ENCODE results near the gene PCBP3.
"Not testable (repeated sequence)": the region's sequence is repeated elsewhere in the genome, so short reads cannot be mapped to it uniquely, and the experiment has no call there.

PCBP3 gene

GRCh38 chr21:45643021-45643980 lies at the start of gene PCBP3:
TSS of gene PCBP3 (plus strand) at chr21:45643725. CDS start at chr21:45850086, 206,361 bp downstream.
- peak; percentile 96 for DNase-seq

GRCh38 chr21:45594721-45595489 lies 48.6 kb upstream of the PCBP3 start:
- DNase-seq, result no peak

- peak; percentile 75 for DNase-seq
Measured at GRCh38 chr21:45595574-45596295, 47.8 kb upstream of the PCBP3 start.

- peak; percentile 89 for DNase-seq
Measured at GRCh38 chr21:45596704-45597318, 46.7 kb upstream of the PCBP3 start.

GRCh38 chr21:45598109-45598508 lies 45.4 kb upstream of the PCBP3 start:
- DNase-seq, result no peak

GRCh38 chr21:45598666-45599065 lies 44.9 kb upstream of the PCBP3 start:
- DNase-seq, result no peak

- no peak for DNase-seq
Measured at GRCh38 chr21:45599146-45599581, 44.4 kb upstream of the PCBP3 start.

GRCh38 chr21:45600248-45600647 lies 43.3 kb upstream of the PCBP3 start:
- no peak for DNase-seq

GRCh38 chr21:45601551-45601950 lies 42.0 kb upstream of the PCBP3 start:
- no peak for DNase-seq

GRCh38 chr21:45602106-45602505 lies 41.4 kb upstream of the PCBP3 start:
- DNase-seq, result no peak

- DNase-seq, result no peak
Measured at GRCh38 chr21:45603481-45603880, 40.0 kb upstream of the PCBP3 start.

GRCh38 chr21:45604681-45605080 lies 38.8 kb upstream of the PCBP3 start:
- DNase-seq, result not testable (repeated sequence)

GRCh38 chr21:45607021-45607908 lies 36.3 kb upstream of the PCBP3 start:
- peak; percentile 57 for DNase-seq

- no peak for DNase-seq
Measured at GRCh38 chr21:45607909-45608295, 35.6 kb upstream of the PCBP3 start.

- not testable (repeated sequence) for DNase-seq
Measured at GRCh38 chr21:45608747-45609470, 34.6 kb upstream of the PCBP3 start.

GRCh38 chr21:45609616-45610015 lies 33.9 kb upstream of the PCBP3 start:
- not testable (repeated sequence) for DNase-seq

GRCh38 chr21:45611296-45611695 lies 32.2 kb upstream of the PCBP3 start:
- DNase-seq, result no peak

- DNase-seq, result peak; percentile 63
Measured at GRCh38 chr21:45611939-45612664, 31.4 kb upstream of the PCBP3 start.

- DNase-seq, result not testable (repeated sequence)
Measured at GRCh38 chr21:45612665-45613019, 30.9 kb upstream of the PCBP3 start.

GRCh38 chr21:45613396-45613795 lies 30.1 kb upstream of the PCBP3 start:
- no peak for DNase-seq

Measured in eye (tissue), 1 donor.